Pancreas (tissue), 10 donors: ENCODE results near the gene RUNX1. TPM values are rescaled to one million over a fixed set of nuclear protein-coding genes. Genes with fewer than 3 reads are reported as not detected.

ENCODE experiments used
- ATAC-seq, 4 donors: fragments of 200-7000 bp; cut with Tn5 transposase; one replicate each; pipeline versions ENCODE4 v1.8.0 to v1.9.1; 2020; ENCODE audit warnings: mild to moderate bottlenecking in 4 of 4, moderate library complexity in 4 of 4
- DNase-seq, 6 donors: peaks; one replicate each; pipeline ENCODE4 v3.0.0-alpha.2; 2020
- FAIRE-seq: peaks from 2 replicates; lab custom pipeline; 2012; peaks lifted over from hg19 to GRCh38; lab: Jason Lieb, UNC
- H3K27ac ChIP-seq, 4 donors: fragments of 200-600 bp; sonication (generic); 1 replicate in 3 of 4; 2 replicates in 1 of 4; pipeline versions ENCODE4 v1.5.0 to v1.8.0; 2020
- H3K27me3 ChIP-seq, 4 donors: fragments of 200-600 bp; one replicate each; pipeline ENCODE4 v1.8.0; 2021
- H3K36me3 ChIP-seq, 3 donors: fragments of 200-600 bp; sonication (generic) in 1 of 3; one replicate each; pipeline versions ENCODE4 v1.5.0 to v1.8.0; 2020 to 2021
- H3K4me1 ChIP-seq, 3 donors: fragments of 200-600 bp; one replicate each; pipeline ENCODE4 v1.8.0; 2021
- H3K4me3 ChIP-seq, 4 donors: fragments of 200-600 bp; sonication (generic) in 2 of 4; one replicate each; pipeline versions ENCODE4 v1.5.0 to v1.8.0; 2020 to 2021
- H3K9me3 ChIP-seq, 4 donors: fragments of 200-600 bp; one replicate each; pipeline ENCODE4 v1.8.0; 2021
- CTCF ChIP-seq, 4 donors: fragments of 200-600 bp; sonication (generic) in 3 of 4; IDR thresholded peaks; one replicate each; pipeline versions ENCODE4 v1.5.0 to v1.8.0; 2021; ENCODE audit warnings: antibody characterized with exemption in 4 of 4
- WGBS, 2 donors: extraction: QIAGEN DNeasy Blood & Tissue Kit; methylation state at CpG; one replicate each; pipeline ENCODE4 v1.1.7; 2013; 5-methylcytosine and 5-hydroxymethylcytosine counted together
- intact Hi-C, 3 donors: fragments of 100-400 bp; cut with DNase I; formaldehyde crosslinking; loops; one replicate each; pipeline versions ENCODE4 v1.11.1 to v1.14.2; 2022
- polyA plus RNA-seq, 2 donors: library from polyadenylated mRNA; stranded (reverse); fragments of 200-250 nt; gene quantifications; one replicate each; pipeline ENCODE4 v1.2.3, GENCODE V29; 2013
- total RNA-seq, 6 donors: library from RNA; stranded (reverse); fragmentation: NEBNext Ultra II Directional in 4 of 6; extraction: Animal tissue kit (Norgen Biotek cat#: 25700) in 4 of 6; gene quantifications; one replicate each; pipeline versions ENCODE4 v1.2.1 to v1.2.4, GENCODE V29; 2021 to 2023
- donor health status: healthy with polysubstance abuse.
- donor health status: DM: no; HTN: no; CAD: no; lungs with moderate emphysema.
- donor health status: DM: no; HTN: no; CAD: no.
- donor health status: control.
- donor health status: control.
- donor health status: Bipolar disorder and iron deficiency.
- donor health status: DM: yes; HTN: yes; CAD: no.
- donor health status: DM: no; HTN: no; CAD: no.
- donor health status: DM: no; HTN: no; CAD: no.
- donor health status: DM: yes; HTN: yes; CAD: no.

RUNX1 gene
- total and polyA plus RNA-seq, 8 donors: 2.1 to 38.2 (median 4.5) TPM

DNA sequence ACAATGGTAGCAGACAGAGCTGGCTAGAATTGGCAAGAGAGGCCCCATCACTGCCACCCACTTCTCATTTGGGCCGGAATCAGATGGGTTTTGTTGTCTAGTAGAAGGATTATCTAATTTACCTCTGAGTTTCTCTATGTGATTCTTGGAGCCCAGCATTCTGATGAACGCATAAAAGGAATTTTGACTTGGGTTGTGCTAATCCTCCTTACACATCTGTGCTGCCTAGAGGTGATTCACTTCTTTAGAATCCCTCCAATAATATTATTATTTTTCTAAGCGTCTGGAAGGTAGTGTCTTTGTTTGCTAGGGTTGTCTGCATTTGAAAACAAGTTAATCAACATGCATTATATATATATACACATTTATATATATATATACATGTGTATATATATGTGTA is 118.1 kb downstream of the RUNX1 start:
- Histone ChIP-seq H3K27ac (no peak overlapping the region), H3K9me3 (no peaks in the 10 kb centered on the region), H3K36me3 (no peaks in the 10 kb centered on the region), H3K27me3 (no peaks in the 10 kb centered on the region), H3K4me3 (no peak overlapping the region), H3K4me1 (no peaks in the 10 kb centered on the region)
- FAIRE-seq (no peak), ATAC-seq (no peak), DNase-seq (no peak)
- 45 to 57% methylated on average over 3 of the region's 3 CpGs for WGBS, 2 donors
- TF ChIP-seq CTCF (IDR thresholded peaks at IDR 0.05): no peak
- intact Hi-C loops: no loop called here

DNA sequence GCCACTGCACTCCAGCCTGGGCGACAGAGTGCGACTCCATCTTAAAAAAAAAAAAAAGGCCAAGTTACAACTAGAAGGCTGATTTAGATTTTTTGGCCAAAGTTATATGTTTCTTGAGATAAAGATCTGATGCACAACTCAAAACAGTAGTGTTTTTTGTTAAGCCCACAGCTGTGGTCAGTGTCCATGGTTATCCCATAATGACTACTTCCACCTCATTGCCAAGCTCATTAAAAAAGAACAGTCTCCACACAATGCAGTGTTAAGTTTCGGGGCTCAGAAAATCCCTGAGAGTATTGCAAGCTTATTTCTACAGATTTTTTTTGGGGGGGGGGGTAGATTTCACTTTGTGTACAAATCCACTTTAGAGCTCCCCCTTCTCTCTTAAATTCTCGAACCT is 120.5 kb downstream of the RUNX1 start:
- Histone ChIP-seq H3K27me3 (no peaks in the 10 kb centered on the region), H3K36me3 (no peaks in the 10 kb centered on the region), H3K4me3 (no peak overlapping the region), H3K27ac (no peak overlapping the region), H3K4me1 (no peaks in the 10 kb centered on the region), H3K9me3 (no peaks in the 10 kb centered on the region)
- 78 to 83% methylated on average over 4 of the region's 4 CpGs for WGBS, 2 donors
- intact Hi-C loops: no loop called here
- DNase-seq (no peak), ATAC-seq (no peak), FAIRE-seq (no peak)
- no peak for TF ChIP-seq CTCF (IDR thresholded peaks at IDR 0.05)

- H3K4me1 ChIP-seq: no peaks in the 10 kb centered on the region
- no peak overlapping the region for H3K4me3 ChIP-seq
- no peaks in the 10 kb centered on the region for H3K27me3 ChIP-seq
- TF ChIP-seq CTCF (IDR thresholded peaks at IDR 0.05): no peak
- no peaks in the 10 kb centered on the region for H3K36me3 ChIP-seq
- DNase-seq (no peak), FAIRE-seq (no peak), ATAC-seq (no peak)
- no peaks in the 10 kb centered on the region for H3K9me3 ChIP-seq
- no peak overlapping the region for H3K27ac ChIP-seq
- 66 to 83% methylated on average over 2 of the region's 2 CpGs for WGBS, 2 donors
- intact Hi-C loops: no loop called here
These were observed 121.1 kb downstream of the RUNX1 start for GRCh38 chr21:34927992-34928391.

GRCh38 chr21:34926803-34927467 is 122.2 kb downstream of the RUNX1 start:
- no peaks in the 10 kb centered on the region for H3K9me3 ChIP-seq
- WGBS, 2 donors: 27 to 31% methylated on average over 6 of the region's 6 CpGs
- ATAC-seq (peak in 3 of 4 donors; percentile 85 to 92 (median 88)), FAIRE-seq (no peak), DNase-seq (peak in 3 of 6 donors; percentile 11 to 30 (median 16))
- no peak for TF ChIP-seq CTCF (IDR thresholded peaks at IDR 0.05)
- no peaks in the 10 kb centered on the region for H3K27me3 ChIP-seq
- no peak overlapping the region for H3K4me3 ChIP-seq
- intact Hi-C loops: no loop called here
- H3K4me1 ChIP-seq: no peaks in the 10 kb centered on the region
- H3K27ac ChIP-seq: no peak overlapping the region
- no peaks in the 10 kb centered on the region for H3K36me3 ChIP-seq

GRCh38 chr21:34925597-34925996 is 123.5 kb downstream of the RUNX1 start:
- intact Hi-C loops: no loop called here
- 57 to 79% methylated on average over 4 of the region's 4 CpGs for WGBS, 2 donors
- H3K9me3 ChIP-seq: no peaks in the 10 kb centered on the region
- DNase-seq (no peak), FAIRE-seq (no peak), ATAC-seq (no peak)
- no peaks in the 10 kb centered on the region for H3K4me1 ChIP-seq
- TF ChIP-seq CTCF (IDR thresholded peaks at IDR 0.05): no peak
- H3K4me3 ChIP-seq: no peak overlapping the region
- H3K27ac ChIP-seq: no peak overlapping the region
- no peaks in the 10 kb centered on the region for H3K36me3 ChIP-seq
- H3K27me3 ChIP-seq: no peaks in the 10 kb centered on the region
